GM21825 (cell line): ENCODE measurements around the gene HTR3D.
A peak's percentile ranks its signal among the peaks of the same experiment; 100 is the strongest.
"Not testable (repeated sequence)": the region's sequence is repeated elsewhere in the genome, so short reads cannot be mapped to it uniquely, and the experiment has no call there.

ENCODE experiments used
- ATAC-seq: cut with Tn5 transposase; IDR thresholded peaks from one replicate; pipeline ENCODE4 v1.9.1; 2021; ENCODE audit warnings: mild to moderate bottlenecking, moderate library complexity; ENCODE audit not compliant: unreplicated experiment

Gene HTR3D

DNA sequence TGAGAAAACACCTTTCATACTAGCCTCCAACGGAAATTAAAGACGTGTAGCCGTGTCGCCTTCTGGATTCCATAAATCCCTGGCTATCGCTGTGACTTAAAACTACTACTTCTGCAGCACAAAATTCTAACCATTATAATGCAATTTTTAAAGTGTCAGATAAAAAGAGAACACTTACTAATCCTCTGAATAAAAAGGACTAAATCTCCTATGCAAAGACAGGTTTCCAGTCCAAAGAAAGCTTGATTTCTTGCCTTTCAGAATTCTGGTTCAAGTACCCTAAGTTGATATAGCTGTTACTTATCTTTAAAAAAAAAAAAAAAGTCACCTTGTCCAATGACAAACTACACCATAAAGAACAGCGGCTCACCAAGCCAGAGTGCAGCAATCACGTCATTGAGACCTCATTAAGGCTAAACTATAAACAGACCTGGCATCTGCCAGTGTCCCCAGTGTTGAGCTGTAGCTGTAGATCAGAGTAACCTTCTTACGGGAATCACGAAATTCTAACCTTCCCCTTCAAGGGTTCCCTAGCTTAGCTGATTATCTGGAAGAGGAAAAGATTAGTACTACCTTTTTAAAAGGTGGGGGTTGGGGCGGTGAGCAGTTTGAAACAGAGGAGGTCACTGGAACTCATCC lies 16.0 kb upstream of the HTR3D start:
- ATAC-seq: no peak

DNA sequence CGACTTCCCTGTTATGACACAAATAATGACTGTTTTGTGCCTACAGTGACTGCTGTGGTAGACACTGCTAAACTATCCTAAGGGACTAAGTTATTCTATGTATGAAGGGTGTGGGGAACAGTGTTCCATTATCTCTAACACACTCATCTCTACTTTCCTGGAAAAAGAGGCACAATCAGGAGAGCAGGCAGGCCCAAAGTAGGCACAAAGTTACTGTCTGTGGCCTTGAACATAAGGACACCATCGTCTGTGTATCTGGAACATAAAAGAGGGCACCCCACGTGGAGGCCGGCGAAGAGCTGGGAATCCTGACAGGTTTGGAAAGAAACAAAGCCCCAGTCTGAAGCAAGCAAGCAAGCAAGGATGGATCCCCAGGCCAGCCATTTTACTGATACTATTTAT lies 15.4 kb upstream of the HTR3D start:
- no peak for ATAC-seq

DNA sequence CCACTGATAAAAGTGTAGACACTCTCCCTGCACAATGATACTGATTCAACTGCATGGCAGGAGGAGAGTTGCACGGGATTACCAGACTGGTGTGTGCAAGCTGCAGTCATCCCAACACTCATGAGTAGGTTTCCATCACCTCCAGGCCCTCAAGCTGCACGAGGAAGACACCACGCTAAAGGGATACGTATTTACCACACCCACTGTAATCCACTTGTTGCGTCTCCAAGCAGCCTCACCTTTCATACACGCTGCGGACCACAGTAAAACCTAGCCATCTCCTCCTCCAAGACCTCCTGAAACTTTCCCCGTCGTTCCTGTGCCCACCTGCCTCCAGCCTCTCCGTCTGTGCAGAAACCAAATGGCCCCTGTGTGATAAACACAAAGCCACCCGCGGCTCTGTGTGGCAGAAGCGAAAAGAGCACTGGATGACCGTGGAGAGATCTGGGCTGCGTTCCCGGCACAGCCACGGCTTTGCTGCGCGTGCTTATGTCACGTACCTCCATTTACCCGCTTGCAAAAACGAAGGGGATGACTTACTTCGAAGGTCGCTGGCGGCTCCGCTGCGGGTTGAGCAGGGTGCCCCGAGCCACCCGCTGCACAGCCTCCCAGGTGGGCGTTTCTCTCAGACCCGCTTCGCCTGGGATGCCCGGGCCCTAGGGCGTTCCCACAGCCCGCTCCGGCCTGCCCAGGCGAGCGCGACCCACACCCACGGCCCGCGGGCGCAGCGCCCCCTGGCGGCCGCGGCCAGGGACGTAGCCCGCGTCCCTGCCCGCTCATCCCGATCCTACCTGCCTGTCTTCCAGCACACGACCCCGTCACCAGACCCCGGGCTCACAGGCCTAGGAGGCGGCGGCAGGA lies 14.5 kb upstream of the HTR3D start:
- ATAC-seq: peak; percentile 78

DNA sequence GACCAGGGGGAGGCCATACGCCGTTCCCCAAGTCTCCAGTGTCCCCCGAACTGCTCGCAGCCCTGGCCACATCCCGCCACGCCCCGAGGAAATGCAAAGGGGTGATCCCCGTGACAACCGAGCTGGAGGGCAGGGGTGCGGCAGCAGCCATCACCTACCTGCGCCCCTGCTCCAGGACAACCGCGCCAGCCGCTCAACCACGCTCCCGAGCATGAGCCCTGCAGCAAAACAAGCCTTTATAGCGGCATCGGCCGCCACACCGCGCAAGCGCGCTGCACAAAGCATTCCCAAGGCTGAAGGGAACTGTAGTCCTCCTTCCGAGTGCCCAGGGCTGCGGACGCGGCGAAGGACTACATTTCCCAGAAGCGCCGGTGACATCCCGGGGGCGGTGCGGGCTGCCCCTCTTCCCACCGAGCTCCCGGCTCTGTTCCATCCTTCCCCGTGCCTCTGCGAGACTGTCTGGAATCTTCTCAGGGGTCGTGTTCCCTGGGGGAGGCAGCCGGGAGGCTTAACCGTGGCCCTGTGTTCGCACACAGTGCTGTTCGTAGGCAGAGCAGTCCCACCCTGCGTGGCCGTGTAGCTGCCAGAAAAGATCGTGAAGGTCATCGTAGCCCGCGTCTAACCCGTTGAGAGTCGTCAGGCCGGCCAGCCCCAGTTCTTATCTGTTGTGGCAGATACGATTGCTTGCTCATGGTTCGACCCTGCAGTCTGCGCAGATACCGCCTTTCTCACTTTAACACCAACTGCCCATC lies 13.7 kb upstream of the HTR3D start, which contains the start of gene ABCC5:
ABCC5 (minus strand) TSS at position 213 of the 752 bp plus-strand sequence. CDS start 3,492 bp downstream, outside the sequence.
- ATAC-seq: peak; percentile 97

GRCh38 chr3:184018424-184018973 lies 13.0 kb upstream of the HTR3D start:
- no peak for ATAC-seq

- no peak for ATAC-seq
Measured at GRCh38 chr3:184022323-184022722, 9.2 kb upstream of the HTR3D start.

- ATAC-seq: not testable (repeated sequence)
Measured at GRCh38 chr3:184025256-184025655, 6.3 kb upstream of the HTR3D start.

DNA sequence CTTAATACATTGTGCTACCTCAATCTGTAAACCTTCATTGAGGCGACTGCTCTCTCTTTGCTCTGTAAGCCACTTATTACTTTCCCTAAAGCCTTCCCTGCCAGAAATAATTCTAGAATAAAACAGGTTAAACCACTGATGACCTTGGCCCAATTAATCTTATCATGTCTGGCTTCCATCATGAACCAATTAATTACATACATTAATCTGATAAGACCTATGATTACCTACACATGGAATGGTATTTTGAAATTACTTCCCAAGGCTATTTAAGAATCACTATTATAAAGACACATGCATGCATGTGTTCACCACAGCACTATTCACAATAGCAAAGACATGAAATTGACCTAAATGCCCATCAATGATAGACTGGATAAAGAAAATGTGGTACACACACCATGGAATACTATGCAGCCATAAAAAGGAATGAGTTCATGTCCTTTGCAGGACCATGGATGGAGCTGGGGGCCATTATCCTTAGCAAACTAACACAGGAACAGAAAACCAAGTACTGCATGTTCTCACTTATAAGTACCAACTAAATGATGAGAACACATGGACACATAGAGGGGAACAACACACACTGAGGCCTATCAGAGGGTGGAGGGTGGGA lies 3.2 kb upstream of the HTR3D start:
- ATAC-seq: not testable (repeated sequence)

- ATAC-seq: no peak
Measured at GRCh38 chr3:184029443-184029842, 2.1 kb upstream of the HTR3D start.

GRCh38 chr3:184030536-184030935 lies 1.0 kb upstream of the HTR3D start:
- ATAC-seq: no peak

DNA sequence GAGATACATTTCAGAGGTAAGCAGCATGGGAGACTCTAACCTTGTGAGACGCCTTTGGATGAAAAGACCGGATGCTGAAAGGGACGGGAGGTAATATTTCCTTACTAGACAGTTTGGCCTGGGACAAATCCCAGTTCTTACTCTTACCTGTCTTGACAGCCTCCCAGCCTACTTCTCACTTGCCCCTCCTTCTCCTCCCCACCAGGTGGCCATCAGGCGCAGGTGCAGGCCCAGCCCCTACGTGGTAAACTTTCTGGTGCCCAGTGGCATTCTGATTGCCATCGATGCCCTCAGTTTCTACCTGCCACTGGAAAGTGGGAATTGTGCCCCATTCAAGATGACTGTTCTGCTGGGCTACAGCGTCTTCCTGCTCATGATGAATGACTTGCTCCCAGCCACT lies 6.3 kb downstream of the HTR3D start:
- no peak for ATAC-seq

DNA sequence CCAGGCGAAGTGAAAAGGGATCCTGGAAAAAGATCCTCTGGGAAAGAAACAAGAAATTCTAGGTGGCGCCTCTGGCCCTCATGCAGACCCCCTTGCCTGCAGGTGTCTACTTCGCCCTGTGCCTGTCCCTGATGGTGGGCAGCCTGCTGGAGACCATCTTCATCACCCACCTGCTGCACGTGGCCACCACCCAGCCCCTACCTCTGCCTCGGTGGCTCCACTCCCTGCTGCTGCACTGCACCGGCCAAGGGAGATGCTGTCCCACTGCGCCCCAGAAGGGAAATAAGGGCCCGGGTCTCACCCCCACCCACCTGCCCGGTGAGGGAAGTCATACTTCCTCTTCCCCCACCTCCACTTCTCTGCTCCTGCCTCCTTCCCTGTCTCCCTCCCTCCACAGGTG lies 6.8 kb downstream of the HTR3D start:
- ATAC-seq: not testable (repeated sequence)

DNA sequence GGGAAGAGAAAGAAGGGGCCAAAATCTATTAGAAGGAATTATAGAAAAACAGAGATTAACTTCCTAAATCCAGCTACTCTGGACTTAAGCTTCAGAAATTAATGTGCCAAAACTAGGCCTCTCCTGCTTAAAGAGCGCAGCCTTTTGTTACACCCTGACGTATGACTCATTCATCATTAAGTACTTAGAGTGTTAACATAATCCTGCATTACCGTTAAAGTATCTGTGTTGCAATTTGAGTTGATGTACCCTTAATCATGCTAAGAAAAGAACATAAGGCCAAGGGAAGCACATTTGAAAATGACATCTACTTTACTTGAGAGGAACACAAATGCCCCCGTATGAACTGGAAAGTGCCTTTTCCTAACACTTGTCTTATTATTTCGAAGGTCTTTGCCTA lies 7.9 kb downstream of the HTR3D start:
- no peak for ATAC-seq

- no peak for ATAC-seq
Measured at GRCh38 chr3:184040010-184040409, 8.5 kb downstream of the HTR3D start.

DNA sequence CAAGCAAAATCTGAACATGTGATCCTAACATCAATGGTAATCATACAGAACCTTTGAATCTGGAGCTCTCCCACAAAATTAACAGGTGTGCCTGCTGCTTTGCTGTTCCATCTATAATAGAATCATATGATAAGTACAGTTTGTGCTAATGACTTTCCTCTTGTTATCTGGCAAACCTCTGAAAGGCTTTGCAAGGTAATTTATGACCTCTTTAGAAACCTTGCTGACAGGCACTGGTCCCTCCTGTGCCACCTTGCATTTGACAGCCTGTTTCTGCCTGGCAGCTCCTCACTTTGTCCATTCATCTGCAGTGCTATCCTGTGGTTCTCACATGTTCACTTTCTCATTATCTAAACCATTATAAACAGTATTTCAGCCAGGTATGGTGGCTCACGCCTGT lies 11.1 kb downstream of the HTR3D start:
- no peak for ATAC-seq

- ATAC-seq: no peak
Measured at GRCh38 chr3:184045995-184046394, 14.5 kb downstream of the HTR3D start.

GRCh38 chr3:184050217-184050847 lies 18.8 kb downstream of the HTR3D start:
- no peak for ATAC-seq

GRCh38 chr3:184052767-184053166 lies 21.2 kb downstream of the HTR3D start, which contains the start of gene HTR3C:
Gene HTR3C, plus strand, starts transcription at chr3:184053047. Its CDS starts 34 bp downstream, at chr3:184053081.
- ATAC-seq: no peak

DNA sequence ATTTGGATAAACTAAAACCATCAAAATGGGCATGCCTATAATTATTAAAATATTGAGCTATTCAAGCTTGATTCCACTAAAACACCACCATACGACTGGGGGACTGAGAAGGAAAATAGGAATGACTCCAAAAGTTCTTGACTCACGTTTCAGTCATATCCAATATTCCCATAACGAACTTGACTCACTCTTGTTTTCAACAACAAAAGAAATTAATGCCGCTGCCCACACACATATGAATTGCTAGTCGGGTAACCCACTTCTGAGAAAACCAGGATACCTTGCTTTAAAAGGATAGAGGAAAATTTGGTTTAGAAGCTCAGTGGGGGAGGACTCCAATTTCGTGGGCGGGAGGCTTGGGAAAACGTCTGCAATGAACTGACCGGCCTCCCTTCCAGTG lies 26.5 kb downstream of the HTR3D start:
- no peak for ATAC-seq

GRCh38 chr3:184059424-184059823 lies 27.9 kb downstream of the HTR3D start:
- ATAC-seq: no peak
